ENCODE measurements around the gene NDUFB10.
"Not testable (repeated sequence)": the region's sequence is repeated elsewhere in the genome, so short reads cannot be mapped to it uniquely, and the experiment has no call there.

Gene NDUFB10

DNA sequence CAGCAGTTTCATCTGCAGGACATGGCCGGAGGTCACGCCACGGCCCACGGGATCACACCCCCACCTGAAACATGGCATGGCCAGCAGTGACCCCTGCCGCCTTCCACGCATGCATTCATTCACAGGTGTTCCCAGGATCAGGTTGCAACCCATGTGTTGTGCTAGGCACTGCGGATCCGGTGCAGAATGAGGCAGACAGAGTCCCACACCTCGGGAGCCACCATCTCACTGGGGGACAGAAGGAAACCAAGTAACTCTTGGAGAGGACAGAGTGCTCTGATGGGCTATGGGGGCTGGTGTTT, 12.0 kb upstream of the NDUFB10 start:
- DNase-seq, result no peak

DNA sequence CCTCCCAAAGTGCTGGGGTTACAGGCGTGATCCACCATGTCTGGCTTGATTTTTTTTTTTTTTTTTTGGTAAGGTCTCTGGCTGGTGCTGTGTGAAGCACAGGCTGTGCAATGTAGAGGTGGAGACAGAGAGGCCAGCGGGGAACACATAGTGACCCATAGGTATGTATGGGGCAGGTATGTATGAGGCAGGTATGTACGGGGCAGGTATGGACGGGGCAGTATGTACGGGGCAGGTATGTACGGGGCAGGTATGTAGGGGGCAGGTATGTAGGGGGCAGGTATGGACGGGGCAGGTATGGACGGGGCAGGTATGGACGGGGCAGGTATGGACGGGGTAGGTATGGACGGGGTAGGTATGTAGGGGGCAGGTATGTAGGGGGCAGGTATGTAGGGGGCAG, 9.8 kb upstream of the NDUFB10 start:
- DNase-seq, result no peak

DNA sequence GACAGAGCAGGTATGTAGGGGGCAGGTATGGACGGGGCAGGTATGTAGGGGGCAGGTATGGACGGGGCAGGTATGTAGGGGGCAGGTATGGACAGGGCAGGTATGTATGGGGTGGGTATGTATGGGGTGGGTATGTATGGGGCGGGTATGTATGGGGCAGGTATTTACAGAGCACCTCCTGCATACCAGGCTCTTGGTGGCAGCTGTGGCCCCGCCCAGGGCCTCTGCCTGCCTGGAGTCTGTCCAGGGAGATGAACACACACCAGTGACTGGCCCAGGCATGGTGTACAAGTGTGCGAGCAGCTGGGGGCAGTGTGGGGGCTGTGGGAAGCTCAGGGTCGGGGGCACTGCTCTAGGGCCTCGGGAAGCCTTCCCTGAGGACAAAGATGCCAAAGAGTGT, 9.3 kb upstream of the NDUFB10 start:
- no peak for DNase-seq

DNA sequence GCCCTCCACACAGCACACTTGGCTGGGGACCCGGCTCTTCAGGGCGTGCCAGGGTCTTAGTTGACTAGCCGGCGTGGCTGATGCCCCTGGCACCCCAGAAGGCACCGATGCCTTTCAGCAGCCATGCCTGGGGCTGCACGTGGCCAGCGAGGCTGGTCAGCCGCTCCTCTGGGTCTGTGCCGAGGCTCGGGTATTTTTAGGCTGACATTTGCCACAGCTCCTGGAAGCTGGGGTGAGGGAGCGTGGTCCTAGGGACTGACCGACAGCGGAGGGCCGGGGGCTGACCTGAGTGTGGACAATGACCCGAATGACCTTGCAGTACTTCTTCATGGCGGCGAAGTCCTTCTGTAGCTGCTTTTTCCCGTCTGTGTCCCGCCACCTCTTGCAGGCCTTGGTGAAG, 8.8 kb upstream of the NDUFB10 start:
- DNase-seq, result no peak

DNA sequence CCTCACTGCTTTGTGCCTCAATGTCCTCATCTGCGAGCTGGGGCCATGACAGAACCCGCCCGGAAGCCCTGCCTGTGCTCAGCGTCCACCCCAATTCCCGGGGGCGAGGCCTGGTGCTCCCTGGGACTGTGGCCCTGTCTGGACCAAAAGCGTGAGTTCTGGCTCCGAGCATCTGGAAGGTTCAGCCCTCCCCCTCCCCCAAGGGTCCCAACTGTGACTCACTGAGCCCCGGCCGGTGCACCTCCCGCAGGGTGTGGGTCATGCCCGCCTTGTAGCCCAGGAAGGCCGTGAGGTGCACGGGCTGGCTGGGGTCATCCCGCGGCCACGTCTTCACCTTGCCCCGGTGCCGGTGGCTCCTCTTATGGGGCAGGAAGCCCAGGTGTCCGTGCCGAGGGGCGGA, 5.6 kb upstream of the NDUFB10 start:
- DNase-seq, result no peak

DNA sequence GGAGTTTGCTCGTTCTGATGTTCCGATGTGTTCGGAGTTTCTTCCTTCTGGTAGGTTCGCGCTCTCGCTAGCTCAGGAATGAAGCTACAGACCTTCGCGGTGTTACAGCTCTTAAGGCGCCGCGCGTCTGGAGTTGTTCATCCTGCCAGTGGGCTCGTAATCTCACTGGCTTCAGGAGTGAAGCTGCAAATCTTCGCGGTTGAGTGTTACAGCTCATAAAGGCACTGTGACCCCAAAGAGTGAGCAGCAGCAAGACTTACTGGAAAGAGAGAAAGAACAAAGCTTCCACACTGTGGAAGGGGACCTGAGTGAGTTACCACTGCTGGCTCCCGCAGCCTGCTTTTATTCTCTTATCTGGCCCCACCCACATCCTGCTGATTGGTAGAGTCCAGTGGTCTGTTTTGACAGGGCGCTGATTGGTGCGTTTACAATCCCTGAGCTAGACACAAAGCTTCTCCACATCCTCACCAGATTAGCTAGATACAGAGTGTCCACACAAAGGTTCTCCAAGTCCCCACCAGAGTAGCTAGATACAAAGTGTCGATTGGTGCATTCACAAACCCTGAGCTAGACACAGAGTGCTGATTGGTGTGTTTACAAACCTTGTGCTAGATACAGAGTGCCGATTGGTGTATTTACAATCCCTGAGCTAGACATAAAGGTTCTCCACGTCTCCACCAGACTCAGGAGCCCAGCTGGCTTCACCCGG, 1.8 kb upstream of the NDUFB10 start:
- DNase-seq, result not testable (repeated sequence)

DNA sequence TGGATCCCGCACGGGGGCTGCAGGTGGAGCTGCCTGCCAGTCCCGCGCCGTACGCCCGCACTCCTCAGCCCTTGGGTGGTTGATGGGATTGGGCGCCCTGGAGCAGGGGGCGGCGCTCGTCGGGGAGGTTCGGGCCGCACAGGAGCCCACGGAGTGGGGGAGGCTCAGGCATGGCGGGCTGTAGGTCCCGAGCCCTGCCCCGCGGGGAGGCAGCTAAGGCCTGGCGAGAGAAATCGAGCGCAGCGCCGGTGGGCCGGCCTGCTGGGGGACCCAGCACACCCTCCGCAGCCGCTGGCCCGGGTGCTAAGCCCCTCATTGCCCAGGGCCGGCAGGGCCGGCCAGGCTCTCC, 1.2 kb upstream of the NDUFB10 start:
- DNase-seq, result not testable (repeated sequence)

DNA sequence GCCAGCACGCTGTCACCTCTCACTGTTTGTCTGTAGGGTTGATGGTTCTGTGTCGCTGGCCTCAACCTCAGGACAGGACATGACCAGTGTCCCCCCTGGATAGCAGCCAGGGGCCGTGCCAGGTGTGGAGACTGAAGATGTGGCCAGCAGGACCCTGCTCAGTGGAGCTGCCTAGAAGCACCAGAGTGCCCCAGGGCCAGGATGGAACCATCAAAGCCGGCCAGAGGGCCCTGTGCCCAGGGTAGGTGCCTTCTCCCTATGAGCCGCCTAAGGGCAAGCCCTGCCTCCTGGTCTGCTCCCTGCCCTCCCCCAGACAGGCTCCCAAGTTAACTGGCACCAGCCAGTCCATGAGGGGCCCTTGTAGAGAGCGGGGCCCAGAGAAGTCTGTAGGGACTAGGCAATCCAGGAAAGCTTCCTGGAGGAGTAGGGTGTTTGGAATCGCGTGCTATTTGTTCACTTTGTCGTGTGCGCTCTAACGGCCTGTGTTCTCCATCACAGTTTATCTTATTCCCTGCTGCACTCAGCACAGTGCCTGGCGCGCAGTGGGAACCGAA, 546 bp upstream of the NDUFB10 start:
- DNase-seq, result no peak

DNA sequence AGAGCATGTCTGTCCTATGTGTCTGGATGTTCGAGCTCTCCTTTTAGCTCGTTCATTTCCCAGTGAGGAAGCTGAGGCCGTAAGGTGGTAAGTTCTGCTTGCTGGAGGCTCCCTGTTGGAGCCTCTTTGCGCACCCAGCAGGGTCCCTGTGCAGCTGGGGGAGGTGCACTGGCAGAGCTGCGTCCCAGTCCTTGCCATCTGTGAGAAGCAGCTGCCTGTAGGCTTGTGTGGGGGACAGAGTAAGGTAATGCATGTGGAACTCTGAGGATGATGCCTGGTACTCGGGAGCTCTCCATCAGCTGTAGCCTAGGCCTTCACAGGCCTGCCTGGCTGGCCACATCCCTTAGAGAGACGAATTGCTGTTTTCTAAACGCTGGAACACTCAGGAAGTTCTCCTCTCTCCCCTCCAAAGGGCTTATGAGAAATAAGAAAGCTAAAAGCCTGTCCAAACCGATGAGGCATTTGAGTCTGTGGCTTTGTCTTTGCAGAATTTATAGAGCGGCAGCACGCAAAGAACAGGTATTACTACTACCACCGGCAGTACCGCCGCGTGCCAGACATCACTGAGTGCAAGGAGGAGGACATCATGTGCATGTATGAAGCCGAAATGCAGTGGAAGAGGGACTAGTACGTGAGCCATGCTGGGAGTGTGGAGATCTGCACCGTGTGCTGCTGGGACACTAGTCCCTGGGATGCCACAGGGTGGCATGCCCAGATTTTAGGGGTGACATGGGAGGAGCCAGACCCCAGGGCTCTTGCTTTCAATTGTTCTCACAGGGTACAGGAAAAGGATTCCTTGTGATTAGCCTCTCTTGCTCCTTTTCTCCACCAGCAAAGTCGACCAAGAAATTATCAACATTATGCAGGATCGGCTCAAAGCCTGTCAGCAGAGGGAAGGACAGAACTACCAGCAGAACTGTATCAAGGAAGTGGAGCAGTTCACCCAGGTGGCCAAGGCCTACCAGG, 1.6 kb downstream of the NDUFB10 start:
- peak; percentile 52 for DNase-seq

DNA sequence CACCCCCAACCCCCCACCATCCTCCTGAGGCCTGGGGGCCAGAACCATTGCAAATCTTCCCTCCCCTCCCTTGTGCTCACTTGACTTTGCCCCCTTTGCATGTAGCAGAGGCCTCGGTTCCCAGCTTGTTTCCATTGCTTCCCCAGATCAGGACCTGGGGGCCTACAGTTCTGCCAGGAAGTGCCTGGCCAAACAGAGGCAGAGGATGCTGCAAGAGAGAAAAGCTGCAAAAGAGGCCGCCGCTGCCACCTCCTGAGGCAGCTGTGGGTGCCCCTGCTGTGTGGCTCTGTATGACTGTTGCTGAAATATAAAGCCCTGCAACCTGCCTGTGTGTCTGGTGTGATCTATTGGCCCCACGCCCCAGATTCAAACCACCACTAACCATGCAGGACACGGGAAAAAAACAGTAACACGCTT, 2.3 kb downstream of the NDUFB10 start:
- DNase-seq, result no peak

DNA sequence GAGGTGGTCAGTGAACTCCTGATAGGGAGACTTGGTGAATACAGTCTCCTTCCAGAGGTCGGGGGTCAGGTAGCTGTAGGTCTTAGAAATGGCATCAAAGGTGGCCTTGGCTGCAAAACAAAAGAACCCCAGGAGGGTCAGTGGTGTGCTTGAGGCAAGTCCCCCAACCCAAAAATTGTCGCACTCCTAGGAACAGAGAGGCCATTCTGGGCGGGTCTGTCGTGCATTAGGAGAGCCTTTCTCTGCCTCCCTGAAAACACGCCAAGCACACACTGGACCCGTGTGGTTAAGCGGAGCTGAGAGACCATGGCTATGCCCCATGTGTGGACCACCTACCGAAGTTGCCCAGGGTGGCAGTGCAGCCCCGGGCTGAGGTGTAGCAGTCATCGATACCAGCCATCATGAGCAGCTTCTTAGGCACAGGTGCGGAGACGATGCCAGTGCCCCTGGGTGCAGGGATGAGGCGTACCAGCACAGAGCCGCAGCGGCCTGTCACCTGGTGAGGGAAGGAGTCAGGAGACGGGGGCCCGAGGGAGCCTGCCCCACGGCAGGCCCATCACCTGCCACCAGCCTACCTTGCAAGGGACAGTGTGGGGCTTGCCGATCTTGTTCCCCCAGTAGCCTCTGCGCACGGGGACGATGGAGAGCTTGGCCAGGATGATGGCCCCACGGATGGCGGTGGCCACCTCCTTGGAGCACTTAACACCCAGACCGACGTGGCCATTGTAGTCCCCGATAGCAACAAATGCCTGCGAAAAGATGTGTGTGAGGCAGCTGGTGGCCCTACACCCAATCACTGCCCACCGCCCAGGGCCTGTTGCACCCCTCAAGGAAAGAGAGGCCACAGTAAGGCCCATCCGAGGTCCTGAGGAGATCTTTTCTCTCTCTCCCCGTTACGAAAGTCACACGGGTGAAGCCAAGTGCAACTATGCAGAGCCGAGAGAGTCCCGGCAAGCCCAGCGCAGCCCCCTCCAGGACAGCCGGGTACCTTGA, 3.1 kb downstream of the NDUFB10 start:
- DNase-seq, result not testable (repeated sequence)

DNA sequence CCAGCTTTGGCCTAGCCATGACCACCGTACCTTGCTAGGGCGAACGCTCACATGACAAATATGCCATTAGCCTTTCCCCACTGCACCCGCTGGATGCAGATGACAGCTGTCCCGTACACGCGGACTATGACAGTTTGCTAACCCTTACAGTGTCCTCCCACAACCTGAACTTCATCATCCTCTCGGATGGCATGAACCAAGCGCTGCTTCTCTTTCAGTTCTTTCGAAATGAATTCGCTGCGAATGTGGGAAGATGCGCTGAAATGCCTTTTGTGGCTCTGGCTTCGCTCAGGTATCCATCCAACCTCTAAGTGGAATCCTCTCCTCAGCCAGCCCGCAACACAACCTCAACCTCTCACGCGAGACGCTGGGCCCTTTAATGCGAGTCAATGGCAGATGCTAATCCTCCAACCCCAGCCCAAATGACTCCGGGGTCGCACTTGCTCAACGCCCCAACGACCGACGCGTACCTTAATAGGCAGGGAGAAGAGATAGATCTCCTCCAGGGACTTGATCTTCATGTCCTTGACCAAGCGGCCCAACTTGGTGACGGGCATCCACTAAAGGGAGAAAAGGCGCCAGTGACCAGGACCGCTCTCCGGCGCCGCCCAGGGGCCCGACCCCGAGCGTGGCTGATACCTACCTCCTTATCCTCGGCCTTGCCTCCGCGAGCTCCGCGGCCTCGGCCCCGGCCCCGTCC, 4.6 kb downstream of the NDUFB10 start:
- DNase-seq, result no peak

DNA sequence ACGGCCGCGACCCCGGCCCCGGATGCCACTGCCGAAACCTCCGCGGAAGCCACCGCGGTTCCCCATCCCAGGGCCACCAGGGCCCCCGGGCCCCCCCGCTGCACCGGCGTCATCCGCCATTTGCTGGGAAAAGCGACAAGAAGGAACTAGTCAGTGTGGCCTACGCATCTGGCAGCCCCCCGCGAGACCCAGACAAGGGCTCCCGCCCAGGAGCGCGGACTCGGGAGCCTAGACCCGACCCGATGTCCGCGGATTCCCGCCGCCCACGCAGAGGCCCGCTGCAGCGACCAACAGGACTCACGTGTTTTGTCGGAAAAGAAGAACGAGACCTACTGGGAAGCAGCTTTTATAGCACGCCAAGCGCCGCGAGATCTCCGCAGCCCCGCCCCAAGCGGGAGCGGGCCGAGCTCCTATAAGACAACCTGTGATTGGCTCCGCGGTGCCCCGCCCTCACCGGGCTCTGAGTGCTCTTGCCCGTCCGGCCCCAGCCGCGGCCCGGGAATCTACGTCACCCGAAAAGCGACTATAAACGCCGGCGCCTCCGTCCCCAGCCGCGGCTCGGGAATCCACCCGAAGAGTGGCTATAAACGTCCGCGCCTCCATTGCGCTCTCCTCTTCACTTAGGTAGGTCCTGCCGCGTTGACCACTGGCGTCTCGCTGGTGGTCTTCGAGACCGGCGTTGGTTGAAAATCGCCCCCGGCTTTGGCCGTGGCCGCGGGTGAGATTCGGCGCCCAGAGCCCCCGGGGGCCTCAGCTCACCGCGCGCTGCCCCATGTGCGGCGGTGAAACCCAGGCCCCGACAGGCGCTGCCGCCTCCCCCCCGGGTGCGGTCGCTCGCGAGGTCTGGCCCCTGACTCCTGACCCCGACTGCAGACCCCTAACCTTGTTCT, 5.4 kb downstream of the NDUFB10 start, which contains the start of gene RPS2:
RPS2 (minus strand) TSS at position 321 of the 890 bp plus-strand sequence; CDS start at position 120, 201 bp downstream.
- DNase-seq, result peak; percentile 97

DNA sequence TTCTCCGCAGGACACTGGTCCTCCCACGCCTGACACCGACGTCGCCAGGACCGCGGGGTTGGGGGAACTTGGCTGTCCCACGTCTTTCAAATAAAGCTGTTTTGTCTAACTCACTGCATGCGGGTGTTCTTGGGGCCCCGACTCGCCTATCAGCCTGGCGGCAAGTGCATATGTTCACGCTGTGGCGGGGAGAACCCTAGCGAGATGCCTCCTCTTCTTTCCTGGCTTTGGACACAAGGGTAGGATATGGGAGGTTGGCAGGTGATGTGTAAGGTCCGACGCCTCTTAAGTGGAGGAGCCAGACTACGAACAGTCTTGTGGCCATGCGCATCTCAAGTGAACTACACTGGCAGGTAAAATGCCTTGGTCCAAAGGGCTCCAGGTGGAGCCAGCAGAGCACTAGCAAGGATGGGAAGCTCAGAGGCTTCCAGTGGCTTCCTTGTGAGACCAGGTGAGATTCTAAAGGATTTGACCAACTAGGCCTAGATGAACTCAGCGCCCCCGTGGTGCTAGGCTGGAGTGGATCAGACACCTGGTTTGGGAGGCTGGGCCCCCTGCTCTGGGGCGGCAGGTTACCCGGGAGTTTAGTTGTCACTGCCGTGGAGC, 6.2 kb downstream of the NDUFB10 start:
- DNase-seq, result no peak

DNA sequence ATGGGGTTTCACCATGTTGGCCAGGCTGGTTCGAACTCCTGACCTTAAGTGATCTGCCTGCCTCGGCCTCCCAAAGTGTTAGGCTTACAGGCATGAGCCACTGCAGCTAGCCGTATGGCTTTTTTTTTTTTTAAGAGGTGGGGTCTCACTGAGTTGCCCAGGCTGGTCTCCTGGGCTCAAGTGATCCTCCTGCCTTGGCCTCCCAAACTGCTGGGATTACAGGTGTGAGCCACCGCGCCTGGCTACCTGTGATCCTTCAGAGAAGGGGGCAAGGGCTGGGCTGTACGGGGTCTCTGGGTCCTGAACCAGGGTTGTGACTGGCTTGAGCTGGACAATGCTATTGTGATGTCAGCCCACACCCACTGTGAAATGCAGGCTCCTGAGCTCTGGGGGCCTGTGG, 7.1 kb downstream of the NDUFB10 start, which contains the start of gene RNF151:
RNF151 (plus strand) TSS at position 397 of the 400 bp plus-strand sequence. CDS start 26 bp downstream, outside the sequence.
- DNase-seq, result no peak

DNA sequence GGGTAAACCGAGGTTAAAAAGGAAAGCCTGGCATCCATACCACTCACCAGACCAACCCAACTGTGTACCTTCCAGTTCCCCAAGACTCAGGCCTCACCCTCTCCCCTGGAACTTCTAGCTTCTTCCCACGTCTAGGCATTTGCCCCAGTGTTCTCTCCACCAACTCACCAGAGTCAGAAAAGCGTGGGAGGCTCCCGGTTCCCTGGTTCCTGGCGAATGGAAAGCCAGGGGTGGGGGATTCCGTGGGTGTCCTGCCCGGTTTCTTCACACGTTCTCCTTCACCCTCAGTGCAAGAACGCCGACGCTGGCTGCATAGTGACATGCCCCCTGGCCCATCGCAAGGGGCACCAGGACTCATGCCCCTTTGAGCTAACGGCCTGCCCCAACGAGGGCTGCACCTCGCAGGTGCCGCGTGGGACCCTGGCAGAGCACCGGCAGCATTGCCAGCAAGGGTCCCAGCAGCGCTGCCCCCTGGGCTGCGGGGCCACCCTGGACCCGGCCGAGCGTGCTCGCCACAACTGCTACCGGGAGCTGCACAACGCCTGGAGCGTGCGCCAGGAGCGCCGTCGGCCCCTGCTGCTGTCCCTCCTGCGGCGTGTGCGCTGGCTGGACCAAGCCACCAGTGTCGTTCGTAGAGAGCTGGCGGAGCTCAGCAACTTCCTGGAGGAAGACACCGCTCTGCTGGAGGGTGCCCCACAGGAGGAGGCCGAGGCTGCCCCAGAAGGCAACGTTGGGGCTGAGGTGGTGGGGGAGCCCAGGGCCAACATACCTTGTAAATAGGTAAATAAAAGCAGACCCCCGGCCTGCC, 9.0 kb downstream of the NDUFB10 start:
- DNase-seq, result no peak

DNA sequence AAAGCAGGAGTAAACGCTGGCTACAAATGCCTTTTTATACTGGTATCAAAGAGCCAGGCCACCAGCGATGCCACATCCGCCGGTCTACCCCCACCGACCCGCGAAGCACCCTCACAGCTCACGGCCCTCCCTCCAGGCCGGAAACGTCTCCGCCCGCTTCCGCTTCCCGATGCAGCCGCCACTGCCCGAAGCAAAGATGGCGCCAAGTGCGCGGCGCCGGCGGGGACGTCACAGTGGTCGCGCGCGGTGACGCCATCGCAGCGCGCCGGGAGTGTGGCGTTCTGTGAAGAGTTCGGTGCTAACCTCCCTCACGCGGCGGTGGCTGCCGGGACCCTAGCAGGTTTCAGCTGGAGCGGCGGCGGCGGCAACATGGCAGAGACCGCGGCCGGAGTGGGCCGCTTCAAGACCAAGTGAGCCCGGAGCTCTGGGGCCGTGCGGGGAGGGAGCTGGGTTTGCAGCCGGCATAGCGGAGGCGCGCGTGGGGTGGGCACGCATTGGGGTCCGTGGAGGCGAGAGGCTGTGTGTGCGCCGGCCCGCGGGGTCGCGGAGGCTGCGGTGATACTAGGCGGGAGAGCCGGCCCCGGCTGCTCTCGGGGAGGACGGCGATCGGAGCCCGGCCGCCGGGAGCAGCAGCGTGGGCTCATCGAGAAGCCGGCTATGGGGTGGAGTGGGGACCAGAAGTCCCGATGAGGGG, 12.6 kb downstream of the NDUFB10 start, which contains the start of gene TBL3:
TBL3 (plus strand) TSS at position 258 of the 694 bp plus-strand sequence; CDS start at position 370, 112 bp downstream.
- peak; percentile 80 for DNase-seq

DNA sequence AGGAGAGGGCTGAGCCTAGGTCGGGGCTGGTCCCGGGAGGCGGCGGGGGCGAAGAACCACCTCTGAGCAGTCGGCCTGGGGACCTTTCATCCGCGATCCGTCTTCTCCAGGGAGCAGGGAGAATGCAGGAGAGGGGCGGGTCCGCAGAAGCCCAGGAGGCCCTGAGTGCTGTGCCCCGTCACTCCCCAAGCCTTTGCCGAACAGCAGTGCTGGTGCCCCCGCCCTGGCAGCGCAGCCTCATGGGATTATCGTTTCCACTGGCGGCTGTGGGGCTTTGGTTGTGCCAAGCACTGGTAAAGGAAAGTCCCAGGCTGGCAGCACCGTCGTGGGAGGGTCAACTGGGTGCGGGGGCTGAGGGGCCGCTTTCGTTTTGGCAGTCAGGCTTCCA, 13.1 kb downstream of the NDUFB10 start:
- no peak for DNase-seq

All from NCI-H446 treated with DMSO at 0.1 percent for 48 hours (cell line).